ENCODE results near the gene CFDP1. TPM values are rescaled to one million over a fixed set of nuclear protein-coding genes. Genes with fewer than 3 reads are reported as not detected.
A peak's percentile ranks its signal among the peaks of the same experiment; 100 is the strongest.
"Not testable (repeated sequence)": the region's sequence is repeated elsewhere in the genome, so short reads cannot be mapped to it uniquely, and the experiment has no call there.

The CFDP1 gene
- 100 to 1,000 TPM in 1 of 2 donors, 10 to 100 TPM in 1; 79.8 to 117 TPM for total RNA-seq
- long read RNA-seq, transcript CFDP1-209 (3 exons, 663 nt), result minor isoform, 10 of 58 reads
- long read RNA-seq, transcript CFDP1-201 (7 exons, 1,275 nt), result major isoform, 26 of 58 reads
- long read RNA-seq, partial matches to known transcripts, result 7 of 58 reads
- long read RNA-seq, other reads (novel, unspliced or antisense), result 13 of 58 reads

- intact Hi-C loops (cut with DNase I, micrococcal nuclease), result no loop called here
- DNase-seq, result peak; percentile 97
- ATAC-seq, result peak; percentile 93
Observed at GRCh38 chr16:75432828-75433731, at the start of gene CFDP1. Gene CFDP1, minus strand, starts transcription at chr16:75433503. Its CDS starts 151 bp downstream, at chr16:75433352.

GRCh38 chr16:75482434-75483205 is 49.3 kb upstream of the CFDP1 start:
- DNase-seq, result no peak
- intact Hi-C loops (cut with DNase I, micrococcal nuclease), result no loop called here
- ATAC-seq, result no peak

- no peak for DNase-seq
- intact Hi-C loops (cut with DNase I, micrococcal nuclease), result no loop called here
- ATAC-seq, result no peak
Observed at GRCh38 chr16:75481475-75481874, 48.2 kb upstream of the CFDP1 start.

- DNase-seq (no peak), ATAC-seq (no peak)
- intact Hi-C loops (cut with DNase I, micrococcal nuclease), result no loop called here
Observed at GRCh38 chr16:75479421-75479990, 46.2 kb upstream of the CFDP1 start.

GRCh38 chr16:75478480-75479345 is 45.4 kb upstream of the CFDP1 start:
- ATAC-seq (no peak), DNase-seq (no peak)
- intact Hi-C loops (cut with DNase I, micrococcal nuclease), result no loop called here

GRCh38 chr16:75477680-75478473 is 44.6 kb upstream of the CFDP1 start:
- ATAC-seq (peak; percentile 60), DNase-seq (no peak)
- intact Hi-C loops (cut with DNase I, micrococcal nuclease), result no loop called here

GRCh38 chr16:75476817-75477216 is 43.5 kb upstream of the CFDP1 start:
- no peak for ATAC-seq
- DNase-seq, result no peak
- intact Hi-C loops (cut with DNase I, micrococcal nuclease), result no loop called here

- DNase-seq, result no peak
- intact Hi-C loops (cut with DNase I, micrococcal nuclease), result no loop called here
- ATAC-seq, result no peak
Observed at GRCh38 chr16:75475420-75475847, 42.1 kb upstream of the CFDP1 start.

GRCh38 chr16:75472908-75473877 is 39.9 kb upstream of the CFDP1 start:
- intact Hi-C loops (cut with DNase I, micrococcal nuclease), result loop anchor here in 1 of 2 donors (5.0 kb wide), 1 partner anchor 289 kb away; no protein-coding TSS in a partner anchor
- DNase-seq (no peak), ATAC-seq (no peak)

- peak; percentile 98 for ATAC-seq
- DNase-seq, result peak in 1 of 2 donors; percentile 45
- intact Hi-C loops (cut with DNase I, micrococcal nuclease), result loop anchor here in 1 of 2 donors (5.0 kb wide), 1 partner anchor 290 kb away; no protein-coding TSS in a partner anchor
Observed at GRCh38 chr16:75471723-75472633, 38.7 kb upstream of the CFDP1 start.

GRCh38 chr16:75466760-75467159 is 33.5 kb upstream of the CFDP1 start:
- intact Hi-C loops (cut with DNase I, micrococcal nuclease), result no loop called here
- ATAC-seq (no peak), DNase-seq (no peak)

GRCh38 chr16:75464122-75464918 is 31.0 kb upstream of the CFDP1 start, which contains the start of gene TMEM170A:
Gene TMEM170A, minus strand, starts transcription at chr16:75464689. Its CDS starts 89 bp downstream, at chr16:75464600.
- peak; percentile 99 to 100 for DNase-seq
- intact Hi-C loops (cut with DNase I, micrococcal nuclease), result no loop called here
- ATAC-seq, result peak; percentile 90

- intact Hi-C loops (cut with DNase I, micrococcal nuclease), result not testable (repeated sequence)
- peak; percentile 35 to 39 for DNase-seq
- peak; percentile 24 for ATAC-seq
Observed at GRCh38 chr16:75463389-75464121, 30.3 kb upstream of the CFDP1 start.

GRCh38 chr16:75462806-75463205 is 29.5 kb upstream of the CFDP1 start:
- intact Hi-C loops (cut with DNase I, micrococcal nuclease), result no loop called here
- DNase-seq, result no peak
- ATAC-seq, result no peak
